ENCODE measurements around the gene DOCK4. TPM values are rescaled to one million over a fixed set of nuclear protein-coding genes. Genes with fewer than 3 reads are reported as not detected.

The DOCK4 gene
- polyA plus RNA-seq, 1 donor, result 8.1 TPM

DNA sequence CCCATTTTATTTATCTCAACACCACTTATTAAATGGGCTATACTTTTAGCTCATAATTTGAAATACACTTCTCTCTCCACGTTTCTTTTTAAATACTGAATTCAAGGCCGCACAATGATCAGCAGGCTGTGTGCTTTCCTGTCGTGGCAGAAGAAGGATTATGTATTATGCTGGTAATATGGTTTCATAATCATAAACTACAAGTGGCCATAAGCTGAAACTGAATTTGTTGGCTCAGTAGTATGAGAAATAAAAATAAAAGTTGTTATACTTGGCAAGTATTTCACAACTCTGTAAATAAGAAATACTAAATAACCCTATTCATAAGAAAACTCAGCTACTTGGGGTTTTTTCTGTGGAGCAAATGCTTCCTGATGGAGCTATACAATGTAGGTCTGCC is 313.6 kb downstream of the DOCK4 start:
- Histone ChIP-seq H3K36me3 (ENCODE audit: control insufficient read depth, insufficient read depth, low read length) (no peaks in the 10 kb centered on the region), H3K4me1 (ENCODE audit: control insufficient read depth, insufficient read depth, low read length) (no peaks in the 10 kb centered on the region), H3K4me3 (ENCODE audit: low read length) (no peak overlapping the region), H3K27ac (ENCODE audit: low read length) (no peak overlapping the region), H3K27me3 (ENCODE audit: control insufficient read depth, insufficient read depth, low read length) (no peaks in the 10 kb centered on the region), H3K9me3 (ENCODE audit: control insufficient read depth, low read depth, low read length) (no peaks in the 10 kb centered on the region)
- WGBS (ENCODE audit: insufficient coverage, low lambda C conversion rate), result no CpG with 5 or more reads among the region's 3 CpGs
- DNase-seq, result no peak

DNA sequence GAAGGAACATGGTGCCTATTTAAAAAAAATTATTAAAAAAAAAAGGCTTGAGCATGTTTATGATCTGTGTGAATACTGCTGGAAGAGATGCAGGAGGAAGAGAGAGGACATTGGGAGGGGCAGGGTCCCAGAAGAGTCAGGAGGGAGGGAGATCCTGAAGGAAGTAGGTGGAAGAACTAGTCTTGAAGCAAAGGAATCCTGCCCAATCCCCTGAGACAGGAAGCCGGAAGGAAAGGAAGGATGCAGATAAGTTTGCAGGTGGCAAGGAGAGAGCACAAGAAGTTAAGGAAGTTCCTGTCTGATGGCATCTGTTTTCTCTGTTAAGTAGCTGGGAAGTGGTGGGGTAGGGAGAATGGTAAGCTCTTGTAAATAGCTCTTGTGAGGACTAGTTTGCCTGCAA is 318.5 kb downstream of the DOCK4 start:
- no peaks in the 10 kb centered on the region for H3K36me3 ChIP-seq (ENCODE audit: control insufficient read depth, insufficient read depth, low read length)
- WGBS (ENCODE audit: insufficient coverage, low lambda C conversion rate), result no CpG with 5 or more reads among the region's 1 CpG
- DNase-seq, result no peak
- no peaks in the 10 kb centered on the region for H3K27me3 ChIP-seq (ENCODE audit: control insufficient read depth, insufficient read depth, low read length)
- H3K27ac ChIP-seq (ENCODE audit: low read length), result no peak overlapping the region
- H3K4me3 ChIP-seq (ENCODE audit: low read length), result no peak overlapping the region
- H3K4me1 ChIP-seq (ENCODE audit: control insufficient read depth, insufficient read depth, low read length), result no peaks in the 10 kb centered on the region
- no peaks in the 10 kb centered on the region for H3K9me3 ChIP-seq (ENCODE audit: control insufficient read depth, low read depth, low read length)

DNA sequence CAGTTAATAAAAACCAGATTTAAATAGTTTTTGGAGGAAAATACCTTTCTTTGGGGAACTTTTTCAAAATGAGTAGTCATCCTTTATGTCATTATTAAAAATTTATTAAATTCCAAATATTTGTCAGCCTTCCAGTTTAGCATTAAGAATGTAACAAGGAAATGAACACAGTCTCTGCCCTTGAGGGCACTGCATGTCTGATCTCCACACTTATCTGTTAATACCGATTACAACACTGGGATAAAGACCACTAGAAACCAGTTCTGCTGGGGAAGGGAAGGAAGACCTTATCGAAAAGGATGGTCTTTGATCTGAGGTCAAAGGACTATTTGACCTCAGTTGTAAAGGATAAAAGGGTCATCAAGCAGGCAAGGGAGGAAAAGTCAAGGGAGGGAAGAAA is 320.0 kb downstream of the DOCK4 start:
- H3K27me3 ChIP-seq (ENCODE audit: control insufficient read depth, insufficient read depth, low read length), result no peaks in the 10 kb centered on the region
- H3K4me1 ChIP-seq (ENCODE audit: control insufficient read depth, insufficient read depth, low read length), result no peaks in the 10 kb centered on the region
- no peak overlapping the region for H3K27ac ChIP-seq (ENCODE audit: low read length)
- peak in 1 of 2 donors; percentile 4 for DNase-seq
- WGBS (ENCODE audit: insufficient coverage, low lambda C conversion rate), result 50% methylated on average over 1 of the region's 2 CpGs
- H3K36me3 ChIP-seq (ENCODE audit: control insufficient read depth, insufficient read depth, low read length), result no peaks in the 10 kb centered on the region
- no peak overlapping the region for H3K4me3 ChIP-seq (ENCODE audit: low read length)
- H3K9me3 ChIP-seq (ENCODE audit: control insufficient read depth, low read depth, low read length), result no peaks in the 10 kb centered on the region

GRCh38 chr7:111883241-111883640 is 323.0 kb downstream of the DOCK4 start:
- H3K27ac ChIP-seq (ENCODE audit: low read length), result no peak overlapping the region
- no peak for DNase-seq
- no peaks in the 10 kb centered on the region for H3K9me3 ChIP-seq (ENCODE audit: control insufficient read depth, low read depth, low read length)
- H3K4me3 ChIP-seq (ENCODE audit: low read length), result no peak overlapping the region
- no peaks in the 10 kb centered on the region for H3K4me1 ChIP-seq (ENCODE audit: control insufficient read depth, insufficient read depth, low read length)
- H3K36me3 ChIP-seq (ENCODE audit: control insufficient read depth, insufficient read depth, low read length), result no peaks in the 10 kb centered on the region
- no peaks in the 10 kb centered on the region for H3K27me3 ChIP-seq (ENCODE audit: control insufficient read depth, insufficient read depth, low read length)

- Histone ChIP-seq H3K4me3 (ENCODE audit: low read length) (no peak overlapping the region), H3K36me3 (ENCODE audit: control insufficient read depth, insufficient read depth, low read length) (no peaks in the 10 kb centered on the region), H3K9me3 (ENCODE audit: control insufficient read depth, low read depth, low read length) (no peaks in the 10 kb centered on the region), H3K27ac (ENCODE audit: low read length) (no peak overlapping the region), H3K27me3 (ENCODE audit: control insufficient read depth, insufficient read depth, low read length) (no peaks in the 10 kb centered on the region), H3K4me1 (ENCODE audit: control insufficient read depth, insufficient read depth, low read length) (no peaks in the 10 kb centered on the region)
- DNase-seq, result no peak
These were observed 327.4 kb downstream of the DOCK4 start for GRCh38 chr7:111878785-111879184.

DNA sequence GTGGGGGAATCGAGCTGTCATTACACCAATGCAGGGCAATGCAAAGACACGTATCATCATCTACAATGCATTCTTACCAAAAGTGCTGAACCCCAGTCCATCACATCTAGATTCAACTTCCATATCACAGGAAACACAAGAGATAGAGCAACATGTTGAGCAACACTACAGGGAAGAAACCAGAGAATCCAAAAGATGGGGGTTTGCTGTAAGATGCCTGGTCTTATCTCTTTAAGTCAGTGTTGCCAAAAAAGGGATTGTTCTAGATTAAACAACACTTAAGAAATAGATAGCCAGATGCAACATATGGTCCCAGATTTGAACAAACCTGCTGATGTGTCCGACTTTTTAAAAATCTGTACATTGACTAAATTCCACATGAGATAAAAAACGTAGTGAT is 328.3 kb downstream of the DOCK4 start:
- Histone ChIP-seq H3K4me3 (ENCODE audit: low read length) (no peak overlapping the region), H3K36me3 (ENCODE audit: control insufficient read depth, insufficient read depth, low read length) (no peaks in the 10 kb centered on the region), H3K9me3 (ENCODE audit: control insufficient read depth, low read depth, low read length) (no peaks in the 10 kb centered on the region), H3K4me1 (ENCODE audit: control insufficient read depth, insufficient read depth, low read length) (no peaks in the 10 kb centered on the region), H3K27me3 (ENCODE audit: control insufficient read depth, insufficient read depth, low read length) (no peaks in the 10 kb centered on the region), H3K27ac (ENCODE audit: low read length) (no peak overlapping the region)
- DNase-seq, result no peak
- 60% methylated on average over 1 of the region's 4 CpGs for WGBS (ENCODE audit: insufficient coverage, low lambda C conversion rate)

GRCh38 chr7:111873963-111874690 is 332.1 kb downstream of the DOCK4 start:
- no peak for DNase-seq
- WGBS (ENCODE audit: insufficient coverage, low lambda C conversion rate), result 75% methylated on average over 2 of the region's 2 CpGs
- no peak overlapping the region for H3K4me3 ChIP-seq (ENCODE audit: low read length)
- H3K9me3 ChIP-seq (ENCODE audit: control insufficient read depth, low read depth, low read length), result no peaks in the 10 kb centered on the region
- no peak overlapping the region for H3K27ac ChIP-seq (ENCODE audit: low read length)
- H3K4me1 ChIP-seq (ENCODE audit: control insufficient read depth, insufficient read depth, low read length), result no peaks in the 10 kb centered on the region
- H3K27me3 ChIP-seq (ENCODE audit: control insufficient read depth, insufficient read depth, low read length), result no peaks in the 10 kb centered on the region
- H3K36me3 ChIP-seq (ENCODE audit: control insufficient read depth, insufficient read depth, low read length), result no peaks in the 10 kb centered on the region

DNA sequence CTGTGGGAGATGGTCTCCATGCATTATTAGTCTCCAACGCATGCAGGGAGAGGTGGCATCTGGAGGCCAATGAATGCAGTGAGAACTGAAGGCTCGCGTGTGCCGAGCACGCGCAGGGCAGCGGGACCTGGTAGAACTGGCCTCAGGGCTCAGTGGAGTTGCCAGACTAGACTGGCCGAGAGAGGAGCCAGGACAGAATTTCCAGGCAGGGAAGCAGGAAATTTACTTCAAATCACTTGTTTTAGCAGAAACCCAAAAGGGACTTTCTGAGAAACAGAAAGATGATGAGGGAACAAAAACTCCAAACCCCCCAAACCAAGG is 332.9 kb downstream of the DOCK4 start:
- H3K9me3 ChIP-seq (ENCODE audit: control insufficient read depth, low read depth, low read length), result no peaks in the 10 kb centered on the region
- H3K4me1 ChIP-seq (ENCODE audit: control insufficient read depth, insufficient read depth, low read length), result no peaks in the 10 kb centered on the region
- H3K27me3 ChIP-seq (ENCODE audit: control insufficient read depth, insufficient read depth, low read length), result no peaks in the 10 kb centered on the region
- H3K4me3 ChIP-seq (ENCODE audit: low read length), result no peak overlapping the region
- H3K27ac ChIP-seq (ENCODE audit: low read length), result no peak overlapping the region
- no peaks in the 10 kb centered on the region for H3K36me3 ChIP-seq (ENCODE audit: control insufficient read depth, insufficient read depth, low read length)
- no CpG with 5 or more reads among the region's 8 CpGs for WGBS (ENCODE audit: insufficient coverage, low lambda C conversion rate)
- DNase-seq, result no peak

DNA sequence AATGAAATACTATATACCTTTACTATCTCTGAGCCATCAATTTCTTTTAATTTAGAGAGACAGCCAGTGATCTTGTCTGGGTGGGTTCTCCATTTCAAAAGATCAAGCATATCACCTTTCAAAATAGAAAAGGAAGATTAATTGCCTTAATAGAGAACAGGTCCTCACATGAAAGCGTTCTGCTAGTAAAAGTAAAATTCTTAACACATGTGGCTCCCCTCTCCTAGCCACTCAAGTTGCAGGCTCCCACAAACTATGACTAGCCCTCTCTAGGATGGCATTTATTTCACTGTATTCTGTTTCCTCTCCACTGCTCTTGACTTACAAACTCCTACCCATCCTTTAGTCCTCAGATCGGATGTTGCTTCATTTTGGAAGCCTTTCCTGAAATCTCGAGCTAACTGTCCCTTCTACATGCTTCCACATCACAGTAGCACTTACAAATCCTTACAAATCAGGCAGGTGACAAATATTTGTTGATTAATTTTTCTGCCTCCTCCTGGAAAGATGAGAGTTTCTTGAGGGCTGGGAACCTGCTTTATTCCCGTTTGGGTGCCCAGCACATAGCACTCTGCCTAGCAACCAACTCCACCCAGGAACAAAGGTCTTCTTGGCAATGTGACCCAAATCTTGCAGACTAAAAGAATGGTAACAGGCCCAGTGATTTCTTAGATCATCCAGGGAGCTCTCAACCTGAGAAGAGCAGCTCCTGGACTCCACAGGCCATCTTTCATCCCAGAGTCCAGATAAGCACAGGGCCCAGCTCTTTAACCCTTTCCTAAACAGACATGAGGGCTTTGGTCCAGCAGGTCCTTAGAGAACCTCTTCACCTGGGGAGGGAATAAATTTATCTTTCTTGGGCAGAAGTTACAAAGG is 333.5 kb downstream of the DOCK4 start:
- peak in 1 of 2 donors; percentile 13 for DNase-seq
- Histone ChIP-seq H3K4me1 (ENCODE audit: control insufficient read depth, insufficient read depth, low read length) (no peaks in the 10 kb centered on the region), H3K27me3 (ENCODE audit: control insufficient read depth, insufficient read depth, low read length) (no peaks in the 10 kb centered on the region), H3K9me3 (ENCODE audit: control insufficient read depth, low read depth, low read length) (no peaks in the 10 kb centered on the region), H3K27ac (ENCODE audit: low read length) (no peak overlapping the region), H3K4me3 (ENCODE audit: low read length) (no peak overlapping the region), H3K36me3 (ENCODE audit: control insufficient read depth, insufficient read depth, low read length) (no peaks in the 10 kb centered on the region)
- 52% methylated on average over 2 of the region's 4 CpGs for whole genome bisulfite sequencing (ENCODE audit: insufficient coverage, low lambda C conversion rate)

DNA sequence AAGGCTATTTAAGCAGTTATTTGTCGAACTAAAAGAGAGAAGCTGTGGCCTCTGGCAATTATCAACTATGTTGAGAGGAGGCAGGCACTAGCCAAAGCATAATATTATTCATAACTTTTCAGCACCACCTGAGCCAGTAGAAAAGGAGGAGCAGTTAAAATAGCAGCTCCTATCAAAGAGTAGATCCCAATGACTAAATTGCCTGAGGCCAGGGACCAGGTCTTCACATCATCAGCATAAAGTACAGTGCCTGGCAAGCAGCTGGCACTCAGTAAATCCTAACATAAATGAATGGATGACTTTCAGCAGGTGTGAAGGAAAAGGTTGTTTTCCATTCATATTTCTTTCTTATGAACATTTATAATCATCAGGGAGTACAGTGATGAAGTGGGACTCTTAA is 334.9 kb downstream of the DOCK4 start:
- WGBS (ENCODE audit: insufficient coverage, low lambda C conversion rate), result no CpG with 5 or more reads among the region's 1 CpG
- H3K4me1 ChIP-seq (ENCODE audit: control insufficient read depth, insufficient read depth, low read length), result no peaks in the 10 kb centered on the region
- H3K9me3 ChIP-seq (ENCODE audit: control insufficient read depth, low read depth, low read length), result no peaks in the 10 kb centered on the region
- H3K27ac ChIP-seq (ENCODE audit: low read length), result no peak overlapping the region
- H3K4me3 ChIP-seq (ENCODE audit: low read length), result no peak overlapping the region
- no peaks in the 10 kb centered on the region for H3K36me3 ChIP-seq (ENCODE audit: control insufficient read depth, insufficient read depth, low read length)
- no peak for DNase-seq
- no peaks in the 10 kb centered on the region for H3K27me3 ChIP-seq (ENCODE audit: control insufficient read depth, insufficient read depth, low read length)

DNA sequence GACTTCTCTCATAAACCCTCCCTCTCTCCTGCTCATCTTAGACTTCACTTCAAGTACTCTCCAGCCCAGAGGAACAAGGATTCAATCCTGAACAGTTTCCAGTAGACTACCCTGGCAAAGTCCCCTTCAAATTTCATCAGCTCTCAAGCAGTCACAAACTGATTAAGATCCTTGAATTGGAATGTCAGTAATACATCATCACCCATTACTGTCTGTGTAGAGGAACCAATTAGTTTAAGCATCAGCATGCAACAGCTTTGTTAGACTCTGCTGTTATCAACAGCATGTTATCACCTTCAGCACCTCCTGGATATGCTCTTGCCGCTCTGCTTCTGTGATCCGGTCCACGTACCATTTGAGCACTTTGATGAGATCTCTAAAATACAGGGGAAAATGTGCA is 336.9 kb downstream of the DOCK4 start:
- DNase-seq, result no peak
- Histone ChIP-seq H3K36me3 (ENCODE audit: control insufficient read depth, insufficient read depth, low read length) (no peaks in the 10 kb centered on the region), H3K9me3 (ENCODE audit: control insufficient read depth, low read depth, low read length) (no peaks in the 10 kb centered on the region), H3K4me1 (ENCODE audit: control insufficient read depth, insufficient read depth, low read length) (no peaks in the 10 kb centered on the region), H3K27me3 (ENCODE audit: control insufficient read depth, insufficient read depth, low read length) (no peaks in the 10 kb centered on the region), H3K27ac (ENCODE audit: low read length) (no peak overlapping the region), H3K4me3 (ENCODE audit: low read length) (no peak overlapping the region)
- WGBS (ENCODE audit: insufficient coverage, low lambda C conversion rate), result 95% methylated on average over 3 of the region's 3 CpGs
